Upper lobe of left lung (tissue), 4 donors: ENCODE data around the gene PARP4.

Experiments
- EP300 ChIP-seq, 4 donors: sonication (generic); formaldehyde crosslinking; IDR thresholded peaks; one replicate each; pipeline ENCODE4 v1.5.1; 2017; ENCODE audit warnings: antibody characterized with exemption in 4 of 4, control low read depth in 2 of 4
- POLR2A ChIP-seq, 4 donors: fragments of 450-650 bp; IDR thresholded peaks; one replicate each; pipeline ENCODE4 v1.5.1; 2016 to 2017; ENCODE audit warnings: antibody characterized with exemption in 4 of 4, mild to moderate bottlenecking in 2 of 4
- POLR2AphosphoS5 ChIP-seq, 2 donors: sonication (generic); formaldehyde crosslinking; IDR thresholded peaks; one replicate each; pipeline ENCODE4 v1.5.1; 2017; ENCODE audit warnings: antibody characterized with exemption in 2 of 2
- TF ChIP-seq, protein P1 (sequence below), 6 experiments: fragments of 450-650 bp in 4 of 6; fragments of 200-600 bp in 2 of 6; sonication (generic) in 2 of 6; IDR thresholded peaks; one replicate each; pipeline ENCODE4 v1.5.1; 2016 to 2019; ENCODE audit warnings: antibody characterized with exemption in 6 of 6

DNA sequence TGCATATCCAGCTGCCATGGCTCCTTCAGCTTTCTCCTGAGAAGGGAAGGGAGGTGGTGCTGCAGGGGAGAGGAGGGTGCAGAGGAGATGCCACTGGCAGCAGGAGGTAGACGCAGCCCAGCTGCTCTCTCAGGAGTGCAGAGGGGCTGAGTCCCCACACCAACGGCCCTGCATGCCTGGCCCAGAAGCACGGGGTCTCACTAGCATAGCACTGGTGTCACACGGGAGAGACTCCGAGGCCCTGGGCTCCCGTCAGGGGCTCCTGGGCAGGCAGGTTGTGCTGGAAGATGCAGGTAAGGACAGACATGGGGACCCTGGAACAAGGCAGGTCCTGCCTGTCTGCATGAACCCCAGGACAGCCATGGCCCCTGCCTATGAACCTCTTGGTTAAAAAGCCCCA, 123.1 kb downstream of the PARP4 start:
- TF ChIP-seq POLR2A (IDR thresholded peaks at IDR 0.05) (no peak), POLR2AphosphoS5 (IDR thresholded peaks at IDR 0.05) (no peak), EP300 (IDR thresholded peaks at IDR 0.05) (no peak)
- TF ChIP-seq, protein P1, sequence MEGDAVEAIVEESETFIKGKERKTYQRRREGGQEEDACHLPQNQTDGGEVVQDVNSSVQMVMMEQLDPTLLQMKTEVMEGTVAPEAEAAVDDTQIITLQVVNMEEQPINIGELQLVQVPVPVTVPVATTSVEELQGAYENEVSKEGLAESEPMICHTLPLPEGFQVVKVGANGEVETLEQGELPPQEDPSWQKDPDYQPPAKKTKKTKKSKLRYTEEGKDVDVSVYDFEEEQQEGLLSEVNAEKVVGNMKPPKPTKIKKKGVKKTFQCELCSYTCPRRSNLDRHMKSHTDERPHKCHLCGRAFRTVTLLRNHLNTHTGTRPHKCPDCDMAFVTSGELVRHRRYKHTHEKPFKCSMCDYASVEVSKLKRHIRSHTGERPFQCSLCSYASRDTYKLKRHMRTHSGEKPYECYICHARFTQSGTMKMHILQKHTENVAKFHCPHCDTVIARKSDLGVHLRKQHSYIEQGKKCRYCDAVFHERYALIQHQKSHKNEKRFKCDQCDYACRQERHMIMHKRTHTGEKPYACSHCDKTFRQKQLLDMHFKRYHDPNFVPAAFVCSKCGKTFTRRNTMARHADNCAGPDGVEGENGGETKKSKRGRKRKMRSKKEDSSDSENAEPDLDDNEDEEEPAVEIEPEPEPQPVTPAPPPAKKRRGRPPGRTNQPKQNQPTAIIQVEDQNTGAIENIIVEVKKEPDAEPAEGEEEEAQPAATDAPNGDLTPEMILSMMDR (IDR thresholded peaks at IDR 0.05) = no peak
